GM19043 (cell line): ENCODE results near the gene SLC12A7.
"Not testable (repeated sequence)": the region's sequence is repeated elsewhere in the genome, so short reads cannot be mapped to it uniquely, and the experiment has no call there.

Source experiments
- ATAC-seq: cut with Tn5 transposase; IDR thresholded peaks from one replicate; pipeline ENCODE4 v1.9.1; 2021; ENCODE audit warnings: low read depth; ENCODE audit not compliant: unreplicated experiment

SLC12A7 gene

GRCh38 chr5:1127959-1128785 is 16.3 kb upstream of the SLC12A7 start:
- ATAC-seq, result no peak

GRCh38 chr5:1125695-1126094 is 13.8 kb upstream of the SLC12A7 start:
- not testable (repeated sequence) for ATAC-seq

GRCh38 chr5:1125030-1125357 is 13.1 kb upstream of the SLC12A7 start:
- ATAC-seq, result no peak

GRCh38 chr5:1124205-1125029 is 12.6 kb upstream of the SLC12A7 start:
- ATAC-seq, result no peak

GRCh38 chr5:1123418-1124147 is 11.7 kb upstream of the SLC12A7 start:
- ATAC-seq, result no peak

- ATAC-seq, result no peak
Measured at GRCh38 chr5:1122511-1123294, 10.8 kb upstream of the SLC12A7 start.

GRCh38 chr5:1121891-1122290 is 10.0 kb upstream of the SLC12A7 start:
- ATAC-seq, result no peak

- ATAC-seq, result no peak
Measured at GRCh38 chr5:1121044-1121443, 9.2 kb upstream of the SLC12A7 start.

- ATAC-seq, result no peak
Measured at GRCh38 chr5:1120236-1120999, 8.6 kb upstream of the SLC12A7 start.

GRCh38 chr5:1119312-1119831 is 7.5 kb upstream of the SLC12A7 start:
- ATAC-seq, result no peak

- no peak for ATAC-seq
Measured at GRCh38 chr5:1118738-1119137, 6.9 kb upstream of the SLC12A7 start.

- no peak for ATAC-seq
Measured at GRCh38 chr5:1118231-1118698, 6.4 kb upstream of the SLC12A7 start.

GRCh38 chr5:1116977-1117376 is 5.1 kb upstream of the SLC12A7 start:
- no peak for ATAC-seq

GRCh38 chr5:1116109-1116740 is 4.4 kb upstream of the SLC12A7 start:
- ATAC-seq, result no peak

GRCh38 chr5:1115123-1115815 is 3.4 kb upstream of the SLC12A7 start:
- no peak for ATAC-seq

- ATAC-seq, result no peak
Measured at GRCh38 chr5:1113805-1114586, 2.1 kb upstream of the SLC12A7 start.

- no peak for ATAC-seq
Measured at GRCh38 chr5:1113332-1113690, 1.4 kb upstream of the SLC12A7 start.
